HT-29 (cell line): ENCODE measurements around the gene SLC30A7. TPM values are rescaled to one million over a fixed set of nuclear protein-coding genes. Genes with fewer than 3 reads are reported as not detected.

ENCODE experiments used
- DNase-seq: peaks from one replicate; pipeline ENCODE4 v3.0.0-alpha.2; 2015; ENCODE audit warnings: low spot score
- total RNA-seq: library from RNA; depleted of rRNA; stranded (reverse); fragments of >200 nt; shearing (Covaris generic); gene quantifications from 2 replicates; pipeline ENCODE4 v1.2.3, GENCODE V29; 2014; rRNA removed

The SLC30A7 gene
- total RNA-seq, 1 experiment from 2014 or later: 18.8 TPM

DNA sequence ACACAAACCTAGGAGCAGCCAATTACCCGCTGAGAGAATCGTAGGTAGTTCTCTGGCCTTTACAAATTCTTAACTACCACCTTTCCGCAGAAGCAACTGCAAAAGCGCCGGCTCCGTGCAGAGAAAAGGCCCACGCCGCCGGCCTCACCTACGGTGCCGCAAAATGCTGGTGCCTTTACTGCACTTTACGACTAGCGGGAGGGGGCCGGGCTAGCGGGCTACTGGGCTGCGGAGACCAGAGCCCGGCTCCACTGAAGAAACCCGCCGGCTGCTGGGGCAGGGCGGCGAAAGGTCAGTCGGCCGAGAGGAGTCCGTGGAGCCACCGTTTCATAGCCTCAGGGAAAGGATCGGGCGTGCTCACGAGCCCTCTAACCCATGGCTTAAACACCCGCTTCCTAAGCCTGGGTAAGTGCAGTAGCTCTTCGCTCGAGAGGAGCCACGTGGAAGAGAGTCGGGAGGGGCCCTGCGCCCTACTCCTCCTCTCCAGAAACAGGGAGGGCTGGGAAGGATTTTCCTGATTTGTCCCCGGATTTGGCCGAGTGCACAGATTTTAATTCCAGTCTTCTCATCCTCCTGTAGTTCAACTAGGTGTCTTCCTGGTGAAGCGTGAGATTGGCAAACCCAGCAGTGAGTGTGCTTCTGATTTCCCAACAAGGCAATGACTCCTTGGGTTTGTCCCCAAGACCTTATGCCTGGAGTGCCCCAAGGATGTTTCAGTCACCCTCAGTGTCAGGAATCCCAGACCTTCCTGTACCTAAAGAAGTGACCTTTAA is 130.0 kb downstream of the SLC30A7 start, which contains the start of gene DPH5:
TSS of gene DPH5 (minus strand) at position 128 of the 773 bp plus-strand sequence. CDS start 341 bp downstream, outside the sequence.
- DNase-seq: peak; percentile 90

DNA sequence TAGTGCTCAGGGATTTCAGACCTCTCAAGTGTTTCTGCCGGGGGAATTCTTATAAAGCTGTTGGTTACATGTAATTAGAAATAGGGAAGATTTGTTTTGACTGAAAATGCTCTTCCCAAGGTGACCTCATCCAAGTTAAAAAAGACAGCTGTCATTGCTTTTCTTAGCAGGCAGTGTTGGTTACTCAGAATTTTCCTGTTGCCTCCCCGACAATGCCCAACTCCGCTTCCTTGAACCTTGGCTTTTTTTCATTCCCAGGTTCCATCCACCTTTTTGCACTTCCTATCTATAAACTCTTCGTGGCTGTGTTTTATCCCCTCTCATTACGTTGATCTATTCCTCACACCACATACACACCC is 130.5 kb downstream of the SLC30A7 start:
- DNase-seq: no peak

DNA sequence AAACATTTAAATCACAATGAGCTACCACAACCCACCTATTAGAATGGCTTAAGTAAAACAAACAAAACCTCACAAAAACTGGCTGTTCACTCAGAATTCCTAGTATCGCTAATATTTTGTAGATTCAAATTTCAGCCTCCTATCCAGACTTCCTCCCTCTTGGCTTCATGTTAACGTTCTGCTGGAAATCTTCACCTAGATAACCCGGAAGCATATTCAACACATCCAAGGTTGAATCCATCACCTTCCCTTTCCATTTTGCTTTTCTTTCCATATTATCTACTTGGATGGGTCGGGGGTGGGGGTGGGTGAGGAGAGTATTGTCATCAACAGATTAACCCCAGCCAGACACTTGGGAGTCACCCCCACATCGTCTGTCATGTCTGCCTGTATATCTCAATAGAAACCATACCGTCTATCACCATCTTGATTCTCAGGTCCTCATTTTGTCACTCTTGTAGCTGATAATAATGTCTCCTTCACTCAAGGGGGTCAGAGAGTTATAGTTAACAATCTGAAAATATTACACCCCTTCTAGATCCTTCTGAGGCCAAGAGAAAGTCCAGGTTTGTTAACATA is 131.4 kb downstream of the SLC30A7 start:
- no peak for DNase-seq

DNA sequence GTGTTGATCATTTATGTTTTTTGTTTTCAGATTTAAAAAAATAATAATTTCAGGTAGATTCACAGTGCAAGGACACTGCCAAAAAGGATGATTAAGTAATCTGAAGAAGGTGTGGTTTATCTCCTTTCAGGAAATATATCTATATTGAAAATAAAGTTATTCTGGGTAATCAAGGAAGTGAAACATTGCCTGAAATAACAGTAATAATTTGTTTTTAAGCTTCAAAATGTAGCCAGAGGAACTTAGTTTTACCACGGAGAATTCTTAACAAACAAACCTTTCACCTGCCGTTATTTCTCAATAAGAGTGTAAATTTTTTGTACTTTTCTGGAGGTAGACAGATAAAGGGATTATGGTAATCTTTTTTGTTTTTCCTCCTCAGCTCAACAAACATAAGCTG is 132.6 kb downstream of the SLC30A7 start:
- DNase-seq: no peak

DNA sequence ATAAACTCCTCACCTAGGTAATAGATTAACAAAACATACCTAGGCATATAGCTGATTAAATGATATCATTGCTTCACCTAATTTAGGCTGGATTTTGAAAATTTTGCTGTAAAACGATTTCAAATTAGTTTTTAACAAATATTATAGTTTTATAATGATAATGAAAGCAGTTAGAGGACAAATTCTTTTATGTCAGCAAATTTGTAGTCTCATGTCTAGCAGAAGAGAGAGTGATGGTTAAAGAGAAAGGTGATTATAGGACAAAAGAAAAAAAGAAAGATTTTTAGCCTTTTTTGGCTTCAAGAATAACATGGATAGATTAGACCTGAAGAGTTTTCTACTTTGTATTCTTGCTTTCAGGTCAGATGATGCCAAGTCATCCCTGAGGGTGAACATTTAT is 133.3 kb downstream of the SLC30A7 start:
- DNase-seq: no peak

DNA sequence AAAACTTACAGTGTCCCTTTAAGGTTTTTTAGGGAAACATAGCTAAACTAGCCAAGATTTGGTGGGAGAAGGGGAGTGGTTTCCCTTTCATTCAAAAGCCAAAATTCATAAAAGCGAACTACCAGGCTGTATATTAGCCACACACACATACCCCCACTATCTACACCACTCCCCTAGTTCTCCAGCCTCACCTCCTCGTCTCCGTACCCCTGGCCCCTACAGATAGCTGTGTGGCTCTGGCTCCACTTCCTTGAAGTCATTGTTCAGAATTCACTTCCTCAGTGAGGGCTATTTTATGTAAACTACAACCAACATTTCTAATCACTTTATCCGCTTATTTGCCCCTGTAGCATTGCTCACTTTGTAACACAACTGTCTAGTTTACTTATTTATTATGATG is 135.0 kb downstream of the SLC30A7 start:
- no peak for DNase-seq

Other genes starting within 250 kb of the SLC30A7 start
- gene VCAM1, start 176.3 kb upstream of the SLC30A7 start, total RNA-seq: not detected in 2 replicates
- 8.7 and 11.1 TPM in 2 replicates for gene EXTL2, start 1.2 kb upstream of the SLC30A7 start, total RNA-seq
- gene DPH5, start 129.7 kb downstream of the SLC30A7 start, total RNA-seq: 9.5 and 9.9 TPM in 2 replicates